Activated CD4-positive, alpha-beta T cell treated with anti-CD3 and anti-CD28 coated beads, Interleukin-2, amount 50 U/mL, for 24 hours (primary cell): ENCODE results near the gene CEP295NL.
"Not testable (repeated sequence)": the region's sequence is repeated elsewhere in the genome, so short reads cannot be mapped to it uniquely, and the experiment has no call there.

ENCODE experiments used
- DNase-seq, 2 donors: peaks; one replicate each; pipeline ENCODE4 v3.0.0-alpha.2; 2020; ENCODE audit warnings: low read depth in 1 of 2, low spot score in 1 of 2

The CEP295NL gene

DNA sequence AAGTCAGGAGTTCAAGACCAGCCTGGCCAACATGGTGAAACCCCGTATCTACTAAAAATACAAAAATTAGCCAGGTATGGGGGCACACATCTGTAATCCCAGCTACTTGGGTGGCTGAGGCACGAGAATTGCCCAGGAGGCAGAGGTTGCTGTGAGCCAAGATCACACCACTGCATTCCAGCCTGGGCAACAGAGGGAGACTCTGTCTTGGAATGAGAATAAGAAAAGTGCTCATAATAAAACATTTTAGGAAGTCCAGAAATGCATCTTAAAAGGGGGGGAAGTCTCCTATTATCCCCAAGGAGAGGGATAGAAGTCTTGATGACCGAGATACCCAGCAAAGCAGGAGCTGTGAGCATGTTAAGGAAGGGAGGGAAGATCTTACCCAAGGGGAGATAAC, 36.0 kb downstream of the CEP295NL start:
- DNase-seq, result not testable (repeated sequence)

DNA sequence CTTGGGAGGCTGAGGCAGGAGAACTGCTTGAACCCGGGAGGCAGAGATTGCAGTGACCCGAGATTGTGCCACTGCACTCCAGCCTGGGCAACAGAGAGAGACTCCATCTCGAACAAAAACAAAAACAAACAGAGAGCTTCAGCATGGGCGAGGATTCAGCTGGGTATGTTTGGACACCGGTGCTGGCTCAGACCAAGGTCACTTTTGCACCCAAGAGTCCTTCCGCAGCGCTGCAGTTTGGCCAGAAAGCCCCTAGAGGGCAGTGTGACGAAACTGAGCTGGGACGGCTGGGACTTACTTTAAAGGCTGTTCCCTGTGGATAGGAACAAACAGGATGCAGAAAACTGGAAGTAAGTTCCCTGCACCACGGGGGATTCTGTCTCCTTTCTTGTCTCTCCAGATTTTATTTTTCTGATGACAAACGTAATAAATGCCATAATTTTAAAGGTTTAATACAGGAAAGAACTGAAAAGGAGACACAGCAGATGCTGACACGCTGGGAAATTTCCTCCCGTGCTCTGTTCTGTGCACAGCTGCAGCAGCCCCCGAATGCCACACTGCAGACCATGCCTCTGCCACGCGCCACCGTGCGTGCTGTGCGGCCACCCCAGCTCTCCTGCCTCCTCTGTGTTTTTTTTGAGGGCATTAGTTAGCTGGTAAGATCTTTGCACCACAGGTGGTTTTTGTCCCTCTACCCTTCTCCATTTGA, 37.2 kb downstream of the CEP295NL start:
- peak; percentile 40 to 52 for DNase-seq

DNA sequence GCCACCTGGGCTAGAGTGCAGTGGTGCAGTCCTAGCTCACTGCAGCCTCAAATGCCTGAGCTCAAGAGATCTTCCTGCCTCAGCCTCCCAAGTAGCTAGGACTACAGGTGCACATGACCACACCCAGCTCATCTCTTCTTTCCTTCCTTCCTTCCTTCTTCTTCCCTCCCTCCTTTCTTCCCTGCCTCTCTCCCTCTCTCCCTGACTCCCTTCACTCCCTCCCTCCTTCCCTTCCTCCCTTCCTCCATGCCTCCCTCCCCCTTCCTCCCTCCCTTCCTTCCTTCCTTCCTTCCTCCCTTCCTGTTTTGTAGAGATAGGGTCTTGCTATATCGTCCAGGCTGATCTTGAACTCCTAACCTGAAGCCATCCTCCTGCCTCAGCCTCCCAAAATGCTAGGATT, 38.9 kb downstream of the CEP295NL start:
- no peak for DNase-seq

DNA sequence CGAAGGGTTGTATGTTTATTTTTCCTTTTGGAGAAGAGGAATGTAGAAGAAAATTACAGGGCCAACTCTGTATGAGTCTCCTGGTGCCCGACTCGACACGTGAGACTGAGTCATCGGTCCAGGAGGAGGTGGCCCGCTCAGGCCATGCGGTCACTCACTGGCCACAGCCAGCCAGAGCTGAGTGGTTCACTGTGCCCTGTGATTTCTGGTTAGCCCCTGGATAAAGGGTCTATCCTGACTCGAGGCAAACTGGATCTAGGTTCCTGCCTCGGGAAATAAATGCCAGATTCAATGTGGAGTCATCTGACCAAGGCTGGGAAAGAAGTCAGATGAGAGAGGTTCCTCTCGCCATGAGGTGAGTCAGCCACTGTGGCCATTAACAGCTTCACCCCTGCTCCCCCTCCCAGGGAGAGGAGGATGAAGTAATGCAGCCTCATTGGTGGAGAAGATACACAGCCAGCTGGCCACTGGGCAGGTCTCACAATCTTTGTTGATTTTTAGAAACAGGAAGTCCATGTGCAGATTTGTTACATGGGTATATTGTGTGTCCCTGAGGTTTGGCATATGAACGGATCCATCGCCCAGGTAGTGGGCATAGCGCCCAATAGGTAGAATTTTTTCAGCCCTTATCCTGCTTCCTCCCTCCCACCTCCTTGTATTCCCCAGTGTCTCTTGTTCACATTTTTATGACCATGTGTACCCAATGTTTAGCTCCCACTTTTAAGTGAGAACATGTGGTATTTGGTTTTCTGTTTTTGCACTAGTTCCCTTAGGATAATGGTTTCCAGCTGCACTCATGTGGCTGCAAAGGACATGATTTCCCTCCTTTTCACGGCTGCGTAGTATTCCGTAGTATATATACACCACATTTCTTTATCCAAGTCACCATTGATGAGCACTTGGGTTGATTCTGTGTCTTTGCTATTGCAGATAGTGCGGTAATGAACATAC, 40.7 kb downstream of the CEP295NL start:
- DNase-seq, result no peak

DNA sequence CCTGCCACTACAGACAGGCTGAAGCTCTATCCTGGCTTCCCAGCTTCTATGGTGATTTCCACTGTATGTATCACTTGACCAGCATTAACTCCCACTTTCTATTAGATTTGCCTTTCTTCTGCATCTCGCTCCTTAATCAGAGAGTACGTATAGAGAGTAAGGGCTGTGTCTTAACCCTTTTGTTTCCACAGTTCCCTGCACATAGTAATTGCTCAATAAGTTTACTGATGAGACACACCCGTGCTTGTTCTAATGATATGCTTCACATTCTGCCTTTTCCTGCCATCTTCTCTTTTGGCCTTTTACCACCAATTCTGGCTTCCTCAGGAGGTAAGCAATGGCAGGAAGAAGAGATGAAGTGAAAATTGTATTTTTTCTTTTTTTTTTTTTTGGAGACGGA, 41.8 kb downstream of the CEP295NL start:
- DNase-seq, result no peak

DNA sequence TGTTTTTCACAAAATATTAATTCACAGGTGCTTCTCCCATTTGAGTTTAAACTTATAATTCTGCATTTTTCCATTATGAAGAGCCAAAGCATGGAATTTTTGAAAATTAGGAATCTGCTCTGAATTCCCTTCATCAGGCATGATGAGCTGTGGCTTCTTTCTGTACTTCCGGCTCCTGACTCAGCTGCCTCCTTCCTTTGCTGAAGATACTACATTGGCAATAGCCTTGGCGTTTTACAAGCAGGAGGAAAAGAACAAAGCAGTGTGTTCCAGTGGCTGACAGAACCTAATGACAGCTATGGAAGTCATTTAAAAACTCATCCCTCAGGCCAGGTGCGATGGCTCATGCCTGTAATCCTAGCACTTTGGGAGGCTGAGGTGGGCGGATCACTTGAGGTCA, 44.0 kb downstream of the CEP295NL start:
- no peak for DNase-seq

DNA sequence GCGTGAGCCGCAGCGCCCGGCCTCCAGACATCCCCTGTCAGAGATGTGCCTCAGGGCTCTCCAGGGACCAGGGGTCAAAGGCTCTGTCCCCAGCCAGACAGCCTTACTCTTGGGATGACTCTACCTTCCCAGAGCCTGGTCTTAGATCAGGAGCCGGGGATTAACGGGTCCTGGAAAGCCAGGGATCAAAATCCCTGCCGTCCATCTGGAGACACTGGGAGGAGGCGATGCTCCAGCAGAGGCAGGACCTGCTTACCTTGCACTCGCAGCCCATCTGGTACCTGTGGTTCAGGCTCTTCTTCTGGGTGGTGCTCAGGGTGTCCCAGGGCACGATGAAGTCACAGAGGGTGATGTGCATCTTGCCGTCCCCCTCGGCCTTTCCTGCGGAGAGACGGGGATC, 45.7 kb downstream of the CEP295NL start:
- DNase-seq, result no peak

DNA sequence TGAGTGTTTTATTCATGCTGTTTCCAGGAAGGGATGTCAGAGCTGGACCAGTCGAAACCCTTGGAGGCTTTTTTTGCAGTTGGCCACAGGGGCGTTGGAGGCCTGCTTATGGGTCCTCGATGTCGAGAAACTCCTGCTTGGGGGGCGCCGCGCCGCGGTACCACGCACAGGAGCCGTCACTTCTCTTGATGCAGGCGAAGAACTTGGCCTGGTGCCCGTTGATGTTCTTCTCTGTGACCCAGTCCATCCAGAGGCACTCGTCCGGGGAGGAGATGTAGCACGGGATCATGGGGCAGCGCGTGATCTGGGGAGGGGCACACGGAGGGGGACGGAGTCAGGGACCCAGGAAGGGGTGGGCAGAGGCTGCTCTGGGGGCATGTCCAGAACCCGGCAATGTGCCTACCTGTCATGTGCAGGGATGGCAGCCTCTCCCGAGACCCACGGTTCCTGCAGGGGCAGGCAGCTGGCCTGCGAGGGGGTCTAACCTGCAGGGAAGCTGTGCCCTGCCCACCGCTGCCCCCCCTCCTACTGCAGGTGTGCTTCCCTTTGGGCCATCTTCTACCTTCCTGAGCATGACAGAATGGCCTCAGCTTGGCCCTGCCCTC, 47.3 kb downstream of the CEP295NL start:
- no peak for DNase-seq

DNA sequence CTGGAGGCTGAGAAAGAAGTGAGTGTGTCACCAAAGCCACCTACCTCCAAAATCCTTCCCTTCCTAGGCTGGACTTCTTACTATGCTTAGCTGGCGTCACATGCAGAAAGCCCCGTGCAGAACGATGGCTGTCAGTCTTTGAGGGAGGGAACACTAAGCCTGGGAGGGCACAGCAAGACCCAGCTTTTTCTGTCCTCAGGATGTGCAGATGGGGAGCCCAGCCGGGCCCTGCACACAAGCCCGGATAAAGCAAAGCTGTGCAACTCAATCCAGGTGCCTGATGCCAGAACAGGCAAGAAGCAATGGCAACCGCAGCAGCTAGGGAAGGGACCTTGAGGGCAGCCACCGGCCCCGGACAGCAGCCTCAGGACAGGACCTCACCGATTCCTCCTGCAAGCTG, 48.5 kb downstream of the CEP295NL start:
- DNase-seq, result no peak

DNA sequence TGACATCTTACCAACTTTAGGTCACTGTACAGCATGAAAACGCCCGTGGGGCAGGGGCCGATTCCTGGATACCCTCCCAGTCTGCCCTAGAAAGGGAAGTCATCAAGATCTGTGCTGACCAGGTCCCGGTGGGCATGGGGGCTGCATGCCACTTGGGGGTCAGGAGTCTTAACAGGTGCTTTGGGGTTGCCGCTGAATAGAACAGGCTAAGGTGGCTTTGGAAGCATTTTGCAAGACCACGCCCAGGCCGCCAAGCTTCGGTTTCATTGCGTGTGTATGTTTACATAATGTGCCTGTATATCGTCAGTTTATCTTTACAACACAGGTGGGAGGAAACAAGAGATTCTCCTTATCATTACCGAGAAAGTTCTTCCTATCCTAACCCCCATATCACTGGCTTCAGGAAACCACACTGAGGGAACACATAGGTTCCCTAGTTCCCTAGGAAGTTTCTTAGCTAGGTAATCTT, 49.0 kb downstream of the CEP295NL start:
- DNase-seq, result no peak

DNA sequence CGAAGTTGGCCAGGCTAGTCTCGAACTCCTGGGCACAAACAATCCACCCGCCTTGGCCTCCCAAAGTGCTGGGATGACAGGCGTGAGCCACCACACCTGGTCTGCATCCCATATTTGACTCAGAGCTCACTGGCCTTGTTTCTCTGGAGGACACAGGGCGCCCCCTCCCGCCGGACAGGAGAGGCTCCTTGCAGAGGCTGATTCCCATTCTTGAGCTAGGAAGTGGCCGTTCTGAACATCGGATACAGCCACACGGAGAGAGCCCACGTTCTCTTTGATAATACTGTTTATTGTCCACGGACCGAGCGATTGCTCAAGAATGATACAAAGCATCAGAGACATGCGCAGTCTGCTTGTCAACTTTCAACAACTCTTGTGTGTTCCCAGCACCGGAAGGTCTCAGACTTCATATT, 50.3 kb downstream of the CEP295NL start:
- DNase-seq, result no peak

DNA sequence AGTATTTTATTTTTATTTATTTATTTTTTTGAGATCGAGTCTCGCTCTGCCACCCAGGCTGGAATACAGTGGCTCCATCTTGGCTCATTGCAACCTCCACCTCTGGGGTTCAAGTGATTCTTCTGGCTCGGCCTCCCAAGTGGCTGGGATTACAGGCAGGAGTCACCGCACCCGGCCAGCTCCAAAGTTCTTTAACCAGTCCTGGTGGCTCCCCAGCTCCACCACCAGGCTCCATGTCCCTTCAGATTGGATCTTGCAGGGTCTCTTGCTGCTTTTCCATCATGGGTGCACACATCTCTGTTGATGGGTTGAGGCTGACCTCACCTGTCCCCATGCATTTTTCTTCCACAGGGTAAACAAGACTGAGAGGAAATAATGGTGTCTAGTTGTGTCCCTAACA, 54.0 kb downstream of the CEP295NL start:
- DNase-seq, result no peak

DNA sequence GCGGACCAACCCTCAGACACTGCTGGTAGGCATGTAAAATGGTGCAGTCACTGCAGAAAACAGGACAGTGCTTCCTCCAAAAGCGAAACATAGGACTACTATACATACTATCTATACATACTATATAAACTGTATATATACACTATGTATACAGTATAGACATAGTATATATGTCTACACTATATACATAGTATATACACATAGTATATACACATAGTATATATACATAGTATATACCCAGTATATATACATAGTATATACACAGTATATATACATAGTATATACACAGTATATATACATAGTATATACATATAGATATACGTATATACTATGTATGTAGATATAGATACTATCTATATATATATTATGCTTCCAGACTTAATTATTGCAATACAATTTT, 55.9 kb downstream of the CEP295NL start:
- no peak for DNase-seq

DNA sequence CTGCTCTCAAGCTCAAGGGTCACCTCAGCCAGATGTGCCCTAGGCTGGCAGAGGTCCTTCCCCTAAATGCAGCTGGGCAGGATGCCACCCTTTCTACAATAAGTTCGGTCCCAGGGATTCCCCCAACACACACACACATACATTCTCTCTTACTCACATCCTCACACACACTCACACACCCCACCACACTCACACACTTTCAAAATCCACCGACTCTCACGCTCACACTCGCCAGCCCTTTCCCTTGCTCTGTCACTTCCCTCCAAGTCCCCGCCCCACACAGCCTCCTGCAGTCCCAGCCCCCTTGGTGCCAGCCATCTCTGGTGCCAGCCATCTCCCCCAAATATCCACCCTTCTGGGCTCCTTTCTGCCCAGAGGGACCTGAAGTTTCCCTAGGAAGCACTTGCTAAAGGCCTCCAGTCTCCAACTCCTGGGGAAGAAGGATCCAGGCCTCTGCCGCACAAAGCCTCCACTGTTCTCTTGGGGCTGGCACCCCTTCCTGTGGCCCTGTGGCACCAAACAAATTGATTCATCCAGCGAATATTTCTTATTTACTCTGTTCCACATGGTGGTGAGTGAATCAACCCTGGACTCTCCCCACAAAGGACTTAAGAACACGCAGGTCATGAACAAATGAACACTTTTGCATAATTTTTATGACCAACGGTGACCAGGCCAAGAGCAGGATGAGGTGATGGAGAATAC, 58.5 kb downstream of the CEP295NL start:
- DNase-seq, result no peak

DNA sequence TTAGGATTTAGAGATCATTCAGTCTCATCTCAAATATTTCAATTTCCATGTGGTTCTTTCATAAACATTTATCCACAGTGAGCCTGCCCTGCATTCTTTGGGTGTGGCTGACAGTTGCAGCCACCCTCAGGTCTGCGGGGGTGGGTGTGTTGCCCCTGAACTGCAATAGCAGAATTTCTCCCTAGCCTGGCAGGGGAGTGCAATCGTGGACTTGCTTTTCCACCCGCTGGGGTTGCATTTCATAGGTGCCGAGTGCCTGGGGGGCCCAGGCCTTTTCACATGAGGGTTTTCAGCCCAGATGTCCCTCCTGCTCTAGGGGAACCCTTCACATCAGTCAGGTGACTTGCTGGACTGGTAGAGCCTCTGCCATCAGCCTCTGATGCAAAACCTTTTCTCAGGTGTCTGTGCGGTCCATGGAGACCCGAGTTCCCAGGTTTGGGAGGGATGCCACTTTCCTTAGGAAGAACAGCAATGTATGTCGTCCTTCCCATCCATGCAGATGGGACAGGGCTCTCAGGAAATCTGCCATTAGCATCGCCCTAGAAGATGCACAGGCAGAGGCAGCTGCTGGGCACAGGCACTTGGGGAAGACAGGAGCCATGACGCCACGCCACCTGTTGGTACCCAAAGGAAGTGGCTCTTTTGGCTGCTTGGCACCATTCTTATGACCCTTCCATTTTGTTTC, 60.0 kb downstream of the CEP295NL start:
- peak; percentile 9 to 31 for DNase-seq

DNA sequence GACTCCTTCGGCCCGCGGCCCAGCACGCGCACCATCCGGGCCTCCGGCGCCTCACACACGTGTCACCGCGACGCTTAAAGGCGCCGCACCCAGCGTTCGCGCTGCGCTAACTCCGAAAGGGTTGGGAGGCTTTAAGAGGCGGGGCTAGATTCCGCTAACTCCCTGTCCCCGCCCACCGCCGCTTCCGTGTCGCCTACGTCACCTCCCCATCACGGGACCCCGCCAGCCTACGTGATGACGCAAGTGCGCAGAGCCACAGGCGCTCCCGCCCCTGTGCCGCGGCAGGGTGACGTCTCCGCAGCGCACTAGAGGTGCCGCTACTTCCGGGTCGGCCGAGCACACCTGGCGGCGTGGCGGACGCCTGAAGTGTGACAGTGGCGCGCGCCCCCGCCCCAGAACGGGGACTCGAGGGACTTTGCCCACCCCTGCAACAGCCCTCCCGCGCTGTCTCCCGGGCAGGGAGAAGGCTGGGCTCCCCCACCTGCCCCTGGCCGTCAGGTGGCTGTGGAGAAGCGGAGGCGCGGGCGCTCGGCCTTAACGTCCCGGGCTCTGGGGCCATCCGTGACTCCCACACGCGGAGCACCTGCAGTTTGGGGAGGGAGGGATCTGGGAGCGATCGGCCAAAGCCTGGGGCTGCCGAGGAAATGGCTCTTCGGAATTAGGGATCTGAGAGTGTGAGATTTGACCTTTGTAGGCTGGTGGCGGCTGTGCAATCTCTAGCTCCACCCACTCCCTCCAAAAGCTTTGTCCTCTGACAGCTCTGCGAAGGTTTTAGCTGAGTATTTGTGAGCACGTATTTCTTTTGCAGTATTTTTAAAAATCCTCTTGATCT, 62.0 kb downstream of the CEP295NL start, which contains the start of gene USP36:
TSS of gene USP36 (minus strand) at position 35 of the 832 bp plus-strand sequence. CDS start 4,451 bp downstream, outside the sequence.
- DNase-seq, result peak; percentile 100
